Activated CD8-positive, alpha-beta memory T cell treated with anti-CD3 and anti-CD28 coated beads, Interleukin-2, amount 50 U/mL, for 4 hours (primary cell): ENCODE measurements around the gene TSC22D4.
A peak's percentile ranks its signal among the peaks of the same experiment; 100 is the strongest.
"Not testable (repeated sequence)": the region's sequence is repeated elsewhere in the genome, so short reads cannot be mapped to it uniquely, and the experiment has no call there.

Experiments
- DNase-seq: peaks from one replicate; pipeline ENCODE4 v3.0.0-alpha.2; 2020

TSC22D4 gene

DNA sequence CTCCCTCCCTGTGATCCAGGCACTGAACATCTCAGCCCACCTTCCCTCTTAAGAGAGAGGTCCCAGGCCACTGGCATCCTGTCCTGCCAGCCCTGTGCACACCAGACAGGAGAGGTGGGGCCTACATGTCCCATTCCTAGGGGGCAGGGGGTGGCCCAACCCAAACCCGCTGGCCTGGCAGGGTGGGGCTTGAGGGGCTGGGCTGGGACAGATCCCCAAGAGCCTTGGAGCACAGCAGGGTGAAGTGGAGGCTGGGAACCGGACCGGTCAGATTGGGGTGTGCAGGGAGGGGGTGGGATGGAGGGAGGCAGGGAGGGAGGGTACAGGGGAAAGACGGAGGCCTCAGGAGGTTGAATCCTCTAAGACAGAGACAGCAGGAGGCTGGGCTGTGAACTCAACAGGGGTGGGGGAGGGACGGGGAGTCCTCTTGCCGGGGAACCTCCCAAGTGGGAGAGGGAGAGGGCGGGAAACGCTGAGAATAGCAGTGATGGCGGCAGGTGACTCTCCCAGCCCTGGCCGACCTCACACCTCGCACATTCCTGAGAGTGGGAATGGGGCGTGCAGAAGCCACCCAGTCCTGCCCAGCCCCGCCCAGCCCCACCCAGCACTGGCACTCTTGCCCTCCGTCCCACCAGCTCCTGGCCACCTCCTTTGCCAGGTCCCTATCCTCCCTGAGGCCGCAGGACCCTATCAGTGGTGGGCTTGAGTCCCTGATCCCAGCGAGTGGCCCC lies 6.7 kb downstream of the TSC22D4 start:
- no peak for DNase-seq

DNA sequence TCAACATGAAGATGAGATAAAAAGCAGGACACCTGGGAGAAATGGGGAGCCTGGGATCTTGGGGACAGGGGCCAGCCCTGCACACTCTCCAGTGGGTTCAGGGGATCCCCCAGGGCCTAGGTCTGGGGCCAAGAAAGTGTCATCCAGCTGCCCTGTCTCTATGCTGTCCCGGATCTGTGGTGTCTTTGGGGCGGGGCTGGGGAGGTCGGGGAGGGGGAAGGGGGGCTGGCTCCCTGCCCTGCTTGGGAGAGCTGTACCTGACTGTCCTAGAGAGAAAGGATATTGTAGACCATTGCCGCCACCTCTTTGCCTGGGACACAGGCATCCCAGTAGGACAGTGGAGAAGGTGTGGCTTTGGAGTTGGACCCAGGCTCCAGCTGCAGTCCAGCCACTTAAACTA lies 8.0 kb downstream of the TSC22D4 start:
- DNase-seq: no peak

DNA sequence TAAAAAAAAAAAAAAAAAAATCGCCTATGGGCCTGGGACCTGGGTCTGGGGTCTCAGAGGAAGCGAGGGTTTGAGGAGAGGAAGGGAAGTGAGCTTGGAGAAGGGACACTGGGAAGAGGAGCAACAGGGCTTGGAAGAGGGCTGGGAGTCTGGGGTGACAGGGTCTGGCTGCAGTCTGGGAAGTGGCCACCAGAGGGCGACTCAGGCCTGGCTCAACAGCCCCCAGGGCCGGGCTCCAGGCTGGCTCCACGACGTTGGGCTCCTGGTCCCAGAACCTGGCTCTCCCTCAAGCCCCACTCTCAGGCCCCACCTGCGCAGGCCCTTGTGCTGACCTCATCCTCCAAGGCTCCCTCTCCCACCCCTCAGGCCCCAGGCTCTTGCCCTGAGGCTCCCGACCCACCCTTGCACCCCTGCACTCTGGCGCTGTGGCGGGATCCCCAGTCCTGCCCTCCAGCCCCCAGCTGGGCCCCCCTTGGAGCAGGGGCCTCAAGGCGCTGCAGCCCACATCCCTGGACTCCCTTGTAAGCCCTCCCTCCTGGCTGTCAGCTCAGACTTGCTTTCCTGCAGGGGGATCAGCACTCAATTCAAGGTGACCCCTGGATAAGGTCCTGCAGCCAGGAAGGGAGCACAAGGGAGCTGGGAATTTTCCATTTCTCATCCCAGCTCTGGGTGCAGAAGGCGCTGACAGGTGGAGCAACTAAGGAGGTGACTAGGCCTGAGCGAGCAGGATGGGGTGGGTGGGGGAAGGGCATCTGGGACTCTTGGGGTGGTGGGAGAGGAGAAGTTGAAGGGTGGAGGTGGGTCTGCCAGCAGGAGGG lies 9.6 kb downstream of the TSC22D4 start:
- peak; percentile 90 for DNase-seq

DNA sequence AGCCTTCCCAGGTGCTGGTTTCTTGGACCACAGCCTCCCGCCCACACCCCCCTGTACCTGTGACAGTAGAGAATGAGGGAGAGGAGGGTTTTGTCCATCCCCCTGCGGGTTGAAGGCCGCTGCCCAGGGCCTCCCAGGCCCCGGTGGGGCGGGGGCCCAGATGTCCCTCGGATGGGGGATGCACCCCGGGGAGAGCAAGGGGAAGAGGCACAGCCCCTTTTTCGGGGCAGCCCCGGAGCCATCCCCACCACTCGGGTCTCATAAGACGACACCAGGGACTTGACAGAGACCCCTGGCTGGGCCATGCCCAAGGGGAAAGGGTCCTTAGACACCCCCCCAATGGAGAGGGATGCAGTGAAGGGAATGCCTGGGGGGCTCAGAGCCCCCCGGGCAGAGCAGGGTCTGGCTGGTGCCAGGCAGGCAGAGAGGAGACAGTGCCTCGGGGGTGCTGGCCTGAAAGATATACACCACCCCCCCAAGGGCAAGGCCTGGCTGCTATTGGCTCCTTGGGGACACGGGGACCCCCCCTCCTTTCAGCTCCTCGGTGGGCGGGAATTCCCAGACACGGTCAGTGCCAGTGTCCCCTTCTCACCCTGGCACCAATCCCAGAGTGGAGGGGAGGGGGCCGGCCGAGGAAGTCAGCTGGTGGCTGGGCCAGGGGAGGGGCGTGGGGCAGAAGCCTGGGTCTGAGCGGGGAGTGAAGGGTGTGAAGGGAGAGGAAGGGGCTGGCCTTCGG lies 11.2 kb downstream of the TSC22D4 start:
- DNase-seq: no peak

DNA sequence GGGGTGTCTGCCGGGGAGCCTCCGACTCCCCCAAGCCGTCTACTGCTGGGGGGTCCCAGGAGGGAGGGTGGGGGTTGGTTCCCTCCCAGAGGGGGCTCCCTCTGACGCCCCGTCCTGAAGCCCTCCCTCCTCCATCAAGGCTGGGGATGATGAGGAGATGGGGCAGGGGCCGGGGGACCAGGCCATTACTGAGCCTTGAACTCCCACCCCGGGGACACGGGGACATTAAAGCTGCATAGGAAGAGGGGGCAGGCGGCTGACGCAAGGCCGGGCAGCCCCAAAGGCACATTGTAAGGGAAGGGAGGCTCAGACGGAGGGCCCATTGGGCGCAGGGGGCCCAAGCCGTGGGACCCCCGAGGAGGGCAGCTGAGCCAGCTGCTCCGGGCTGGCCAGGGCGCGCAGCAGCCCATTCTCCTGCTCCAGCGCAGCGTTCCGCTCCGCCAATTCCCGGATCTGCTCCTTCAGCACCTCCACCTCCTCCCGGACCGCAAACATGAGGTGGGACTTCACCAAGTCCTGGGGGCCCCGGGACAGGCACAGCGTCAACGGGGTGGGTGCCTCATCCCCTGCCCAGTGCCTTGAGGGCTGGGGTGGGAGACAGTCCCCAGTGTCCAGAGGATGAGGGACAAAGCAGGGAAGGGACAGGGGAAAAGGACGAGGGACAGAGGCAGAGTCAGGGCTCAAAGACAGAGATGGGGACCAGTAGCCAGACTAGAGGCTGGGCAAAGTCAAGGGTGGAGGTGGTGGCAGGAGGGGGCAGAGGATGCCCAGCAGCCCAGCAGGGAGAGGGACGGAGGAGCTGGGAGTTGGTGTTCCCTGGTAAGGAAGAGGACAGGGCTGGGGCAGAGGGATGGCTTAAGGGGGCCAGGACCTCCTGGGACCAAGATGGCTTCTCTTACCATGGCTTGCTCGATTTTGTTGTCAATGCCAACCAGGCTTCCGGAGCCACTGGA lies 12.1 kb downstream of the TSC22D4 start:
- no peak for DNase-seq

DNA sequence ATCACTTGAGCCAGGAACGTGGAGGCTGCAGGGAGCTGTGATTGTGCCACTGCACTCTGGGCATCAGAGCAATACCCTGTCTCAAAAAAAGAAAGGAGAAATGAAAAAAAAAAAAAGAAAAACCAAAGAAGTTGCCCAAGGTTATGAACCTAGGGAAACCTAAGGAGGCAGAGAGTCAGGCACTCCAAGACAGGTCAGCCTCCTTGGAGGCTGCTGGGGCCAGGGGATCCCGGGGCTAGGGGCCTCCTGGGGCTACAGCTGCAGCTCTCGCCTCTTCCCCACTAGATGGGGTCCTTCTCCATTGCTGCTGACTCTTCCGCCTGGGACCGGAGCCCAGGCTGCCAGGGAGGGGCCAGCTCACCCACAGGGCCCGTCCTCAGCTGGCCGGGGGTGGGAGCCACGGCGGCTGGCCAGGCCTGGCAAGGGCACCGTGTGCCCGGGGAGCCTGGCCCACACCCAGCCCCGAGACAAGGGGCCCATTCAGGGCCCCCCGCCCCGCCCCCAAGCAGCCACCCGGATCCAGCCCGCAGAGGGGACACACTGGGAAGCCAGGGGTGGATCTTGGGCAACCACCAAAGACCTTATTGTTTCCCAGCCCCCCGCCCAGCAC lies 13.2 kb downstream of the TSC22D4 start:
- no peak for DNase-seq

DNA sequence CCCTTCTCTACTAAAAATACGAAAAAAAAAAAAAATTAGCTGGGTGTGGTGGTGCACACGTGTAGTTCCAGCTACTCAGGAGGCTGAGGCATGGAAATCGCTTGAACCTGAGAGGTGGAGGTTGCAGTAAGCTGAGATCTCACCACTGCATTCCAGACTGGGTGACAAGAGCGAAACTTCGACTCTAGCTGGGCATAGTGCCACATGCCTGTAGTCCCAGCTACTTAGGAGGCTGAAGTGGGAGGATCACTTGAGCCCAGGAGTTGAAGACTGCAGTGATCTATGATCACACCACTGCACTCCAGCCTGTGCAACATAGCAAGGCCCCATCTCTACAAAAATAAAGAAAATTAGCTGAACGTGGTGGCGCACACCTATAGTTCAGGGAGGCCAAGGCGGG lies 13.7 kb downstream of the TSC22D4 start:
- DNase-seq: no peak

DNA sequence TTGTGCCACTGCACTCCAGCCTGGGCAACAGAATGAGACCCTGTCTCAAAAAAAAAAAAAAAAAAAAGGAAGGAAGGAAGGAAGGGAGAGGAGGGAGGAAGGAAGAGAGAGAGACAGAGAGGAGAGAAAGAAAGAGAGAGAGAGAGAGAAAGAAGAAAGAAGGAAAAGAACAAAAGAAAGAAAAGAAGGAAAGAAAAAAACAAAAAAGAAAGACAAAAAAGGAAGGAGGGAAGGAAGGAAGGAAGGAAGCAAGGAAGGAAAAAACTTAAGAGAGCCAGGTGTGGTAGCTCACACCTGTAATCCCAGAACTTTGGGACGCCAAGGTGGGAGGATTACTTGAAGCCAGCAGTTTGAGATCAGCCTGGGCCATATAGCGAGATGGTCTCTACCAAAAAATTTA lies 14.2 kb downstream of the TSC22D4 start:
- DNase-seq: no peak

DNA sequence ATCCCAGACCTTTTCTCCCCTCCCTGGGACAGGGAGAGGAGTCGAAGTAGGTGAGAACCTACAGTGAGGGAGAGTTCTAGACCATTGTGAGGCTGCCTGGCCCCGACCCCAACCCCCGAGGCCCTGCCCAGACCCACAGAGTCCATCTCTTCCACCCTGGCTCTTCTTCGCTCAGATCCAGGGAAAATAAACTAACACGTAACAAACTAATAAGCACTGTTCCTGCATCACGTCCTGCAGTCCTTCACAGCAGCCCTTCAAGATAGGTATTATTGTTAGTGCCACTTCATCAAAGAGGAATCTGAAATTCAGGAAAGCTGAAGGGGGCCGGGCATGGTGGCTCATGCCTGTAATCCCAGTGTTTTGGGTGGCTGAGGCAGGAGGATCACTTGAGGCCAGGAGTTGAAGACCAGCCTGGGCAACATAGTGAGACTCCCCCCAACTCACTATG lies 14.8 kb downstream of the TSC22D4 start, which contains the start of gene SPACDR:
SPACDR (minus strand) TSS at position 51 of the 451 bp plus-strand sequence. CDS start 235 bp downstream, outside the sequence.
- DNase-seq: no peak

DNA sequence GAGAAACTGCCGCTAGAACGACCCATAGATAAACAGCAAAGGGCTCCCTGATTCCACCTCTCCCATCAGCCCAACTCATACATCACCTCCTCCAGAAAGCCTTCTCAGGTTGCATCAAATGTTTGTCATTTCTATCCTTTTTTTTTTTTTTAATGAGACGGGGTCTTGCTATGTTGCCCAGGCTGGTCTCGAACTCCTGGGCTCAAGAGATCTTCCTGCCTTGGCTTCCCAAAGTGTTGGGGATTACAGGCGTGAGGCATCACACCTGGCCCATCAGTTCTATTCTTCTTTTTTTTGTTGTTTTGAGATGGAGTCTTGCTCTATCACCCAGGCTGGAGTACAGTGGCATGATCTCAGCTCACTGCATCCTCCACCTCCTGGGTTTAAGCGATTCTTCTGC lies 22.0 kb downstream of the TSC22D4 start:
- DNase-seq: no peak

DNA sequence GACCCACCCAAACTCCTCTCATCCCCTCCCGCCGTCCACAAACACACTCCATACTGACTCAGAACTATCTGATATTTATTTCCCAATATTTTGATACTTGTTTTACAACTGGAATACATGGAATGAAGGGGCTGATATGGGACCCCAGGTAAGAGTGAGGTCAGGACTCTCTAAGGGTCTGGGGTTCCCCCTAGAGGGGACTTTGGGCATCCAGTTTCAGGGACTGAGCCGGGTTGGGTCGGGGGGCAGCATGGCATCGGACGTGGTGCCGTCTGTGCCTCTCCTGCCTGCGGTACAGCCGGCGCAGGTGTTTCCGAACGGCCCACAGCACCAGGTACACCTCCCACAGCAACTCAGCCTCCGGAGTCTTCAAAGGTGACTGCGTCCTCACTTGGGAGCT lies 22.5 kb downstream of the TSC22D4 start:
- no peak for DNase-seq

DNA sequence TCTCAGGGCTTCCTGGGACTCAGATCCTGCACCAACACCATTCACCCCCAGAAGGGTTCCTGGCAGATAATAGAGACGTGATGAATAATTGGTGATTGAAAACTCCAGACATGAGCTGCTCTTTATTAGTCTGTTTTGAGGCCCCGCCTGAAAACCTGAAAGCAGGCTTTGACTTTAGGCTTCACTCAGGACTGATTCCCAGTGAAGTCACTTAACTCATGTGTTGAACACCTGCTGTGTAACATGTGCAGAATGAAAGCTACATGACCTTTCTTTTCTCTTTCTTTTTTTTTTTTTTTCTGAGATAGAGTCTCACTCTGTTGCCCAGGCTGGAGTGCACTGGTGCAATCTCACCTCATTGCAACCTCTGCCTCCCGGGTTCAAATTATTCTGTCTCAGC lies 23.8 kb downstream of the TSC22D4 start:
- no peak for DNase-seq

DNA sequence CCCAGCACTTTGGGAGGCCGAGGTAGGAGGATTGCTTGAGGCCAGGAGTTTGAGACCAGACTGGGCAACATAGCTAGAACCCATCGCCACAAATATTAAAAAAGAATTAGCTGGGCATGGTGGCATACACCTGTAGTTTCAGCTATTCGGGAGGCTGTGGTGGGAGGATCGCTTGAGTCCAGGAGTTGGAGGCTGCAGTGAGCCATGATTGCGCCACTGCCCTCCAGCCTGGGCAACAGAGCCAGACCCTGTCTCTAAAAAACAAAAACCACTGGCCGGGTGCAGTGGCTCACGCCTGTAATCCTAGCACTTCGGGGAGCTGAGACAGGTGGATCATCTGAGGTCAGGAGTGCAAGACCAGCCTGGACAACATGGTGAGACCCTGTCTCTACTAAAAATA lies 25.2 kb downstream of the TSC22D4 start:
- not testable (repeated sequence) for DNase-seq

DNA sequence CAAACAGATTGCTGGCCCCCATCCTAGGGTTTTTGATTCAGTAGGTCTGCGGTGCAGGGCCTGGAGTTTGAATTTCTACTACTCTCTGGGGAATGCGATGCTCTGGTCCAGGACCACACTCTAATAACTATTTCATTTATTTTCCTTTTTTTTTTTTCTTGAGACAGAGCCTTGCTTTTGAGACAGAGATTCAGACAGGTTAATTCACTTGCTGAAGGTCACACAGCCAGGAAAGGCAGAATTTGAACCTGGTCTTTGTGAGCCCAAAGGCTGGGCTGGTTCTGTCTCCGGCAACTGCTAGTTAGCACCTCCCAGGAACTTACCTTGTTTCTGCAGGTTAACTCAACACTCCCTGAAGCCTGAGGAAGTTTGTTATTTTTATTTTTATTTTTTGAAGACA lies 26.5 kb downstream of the TSC22D4 start:
- DNase-seq: no peak

DNA sequence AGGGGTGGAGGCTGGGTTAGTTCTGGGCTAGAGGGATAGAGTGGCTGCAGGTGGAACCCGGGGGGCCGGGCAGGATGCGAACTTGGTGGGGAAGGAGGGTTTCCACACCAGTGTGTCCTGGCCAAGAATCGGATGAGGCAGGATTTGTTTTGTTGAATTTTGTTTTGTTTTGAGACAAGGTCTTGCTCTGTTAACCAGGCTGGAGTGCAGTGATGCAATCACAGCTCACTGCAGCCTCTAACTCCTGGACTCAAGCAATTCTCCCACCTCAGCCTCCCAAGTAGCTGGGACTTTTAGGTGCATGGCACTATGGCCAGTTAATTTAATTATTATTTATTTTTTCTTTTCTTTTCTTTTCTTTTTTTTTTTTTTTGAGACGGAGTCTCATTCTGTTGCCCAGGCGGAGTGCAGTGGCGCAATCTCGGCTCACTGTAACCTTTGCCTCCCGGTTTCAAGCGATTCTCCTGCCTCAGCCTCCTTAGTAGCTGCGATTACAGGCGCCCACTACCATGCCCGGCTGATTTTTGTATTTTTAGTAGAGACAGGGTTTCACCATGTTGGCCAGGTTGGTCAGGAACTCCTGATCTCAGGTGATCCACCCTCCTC lies 29.7 kb downstream of the TSC22D4 start:
- no peak for DNase-seq

DNA sequence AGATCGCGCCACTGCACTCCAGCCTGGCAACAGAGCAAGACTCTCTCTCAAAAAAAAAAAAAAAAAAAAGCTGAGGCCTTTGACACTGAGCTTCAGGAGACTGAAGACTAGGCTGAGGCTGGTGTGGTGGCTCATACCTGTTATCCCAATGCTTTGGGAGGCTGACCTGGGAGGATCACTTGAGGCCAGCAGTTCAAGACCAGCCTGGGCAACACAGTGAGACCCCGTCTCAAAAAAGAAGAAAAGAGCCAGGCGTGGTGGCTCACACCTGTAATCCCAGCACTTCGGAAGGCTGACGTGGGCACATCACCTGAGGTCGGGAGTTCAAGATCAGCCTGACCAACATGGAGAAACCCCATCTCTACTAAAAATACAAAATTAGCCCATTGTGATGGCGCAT lies 31.7 kb downstream of the TSC22D4 start:
- DNase-seq: not testable (repeated sequence)

DNA sequence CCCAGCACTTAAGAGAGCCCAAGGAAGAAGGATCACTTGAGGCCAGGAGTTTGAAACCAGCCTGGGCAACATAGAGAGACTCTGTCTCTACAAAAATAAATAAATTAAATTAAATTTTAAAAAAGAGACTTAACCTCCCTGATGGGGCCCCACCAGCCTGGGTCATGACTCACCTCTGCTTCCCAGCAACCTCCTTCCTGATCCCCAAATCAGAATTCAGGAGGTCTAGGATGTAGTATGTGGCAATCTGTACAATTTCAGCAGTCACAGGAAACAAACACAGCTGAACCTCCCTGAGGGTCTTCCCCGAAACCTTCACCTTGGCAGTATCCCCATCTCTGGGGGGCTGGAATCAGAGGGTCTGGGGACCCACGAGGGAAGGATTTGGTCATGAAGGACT lies 33.0 kb downstream of the TSC22D4 start:
- no peak for DNase-seq

DNA sequence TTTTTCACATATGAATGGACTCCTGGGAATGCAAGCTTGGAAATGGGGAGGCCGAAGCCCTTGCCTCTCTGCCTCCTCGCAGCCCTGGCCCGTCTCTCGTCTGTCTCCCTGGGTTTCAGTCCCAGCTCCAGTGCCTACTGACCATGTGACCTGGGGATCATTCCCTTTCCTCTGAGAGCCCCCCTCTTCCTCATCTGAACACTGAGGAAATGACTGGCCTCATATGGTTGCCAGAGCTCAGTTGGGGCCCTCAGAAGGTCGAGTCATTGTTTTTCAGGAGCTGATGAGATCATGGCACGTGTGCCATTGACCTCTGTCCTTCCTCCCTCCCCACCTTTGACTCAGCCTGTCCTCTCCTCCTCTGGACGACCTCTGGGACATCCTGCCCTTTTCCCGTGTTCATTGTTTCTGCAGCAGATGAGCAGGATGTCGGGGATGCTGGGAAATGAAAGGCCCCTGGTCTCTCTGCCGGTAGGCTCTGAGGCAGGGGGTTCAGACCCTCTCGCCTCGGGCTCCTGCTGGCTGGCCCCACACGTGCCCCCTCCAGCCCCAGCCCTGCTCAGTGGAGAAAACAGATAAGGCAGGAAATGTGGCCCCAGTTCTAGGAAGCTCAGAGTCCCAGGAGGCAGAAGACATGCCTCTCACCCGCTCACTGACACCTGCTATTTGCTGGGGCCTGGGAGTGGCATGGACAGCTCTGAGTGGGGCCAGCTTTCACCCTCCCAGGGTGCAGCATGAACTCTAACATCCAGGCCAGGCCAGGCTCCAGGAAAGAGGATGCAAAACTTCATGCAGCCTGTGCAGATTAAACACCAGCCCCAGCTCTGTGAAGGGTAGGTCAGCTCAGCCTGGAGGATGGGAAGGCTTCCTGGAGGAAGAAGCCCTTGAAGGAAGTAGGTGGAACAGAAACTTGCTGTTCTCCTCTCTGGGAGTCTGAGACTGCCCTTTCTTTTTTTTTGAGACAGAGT lies 34.4 kb downstream of the TSC22D4 start:
- no peak for DNase-seq

DNA sequence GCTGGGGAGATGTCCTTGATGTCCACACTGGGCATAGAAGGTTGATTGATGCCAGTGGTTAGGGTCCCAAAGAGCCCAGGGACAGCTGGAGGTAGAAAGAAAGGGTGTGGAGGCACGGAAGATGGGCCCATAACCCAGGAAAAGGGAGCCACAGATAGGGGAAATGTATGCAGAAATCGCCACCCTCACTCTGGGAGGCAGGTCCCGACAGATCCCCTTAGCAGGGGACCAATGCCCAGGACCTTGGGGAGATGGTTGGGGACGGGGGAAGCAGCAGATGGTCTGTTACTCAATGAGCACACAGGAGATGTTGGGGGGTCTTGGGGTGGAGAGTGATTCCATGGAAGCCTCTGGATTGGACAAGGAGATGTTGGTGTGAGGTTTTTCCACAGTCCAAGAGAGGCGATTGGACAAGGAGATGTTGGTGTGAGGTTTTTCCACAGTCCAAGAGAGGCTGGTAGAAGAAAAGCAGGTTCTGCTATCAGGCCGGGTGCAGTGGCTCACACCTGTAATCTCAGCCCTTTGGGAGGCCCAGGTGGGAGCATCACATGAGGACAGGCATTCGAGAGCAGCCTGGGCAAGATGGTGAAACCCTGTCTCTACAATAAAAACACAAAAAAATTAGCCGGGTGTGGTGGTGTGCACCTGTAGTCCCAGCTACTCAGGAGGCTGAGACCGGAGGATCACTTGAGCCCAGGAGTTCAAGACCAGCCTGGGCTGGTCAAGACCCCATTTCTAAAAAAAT lies 35.7 kb downstream of the TSC22D4 start:
- DNase-seq: no peak
